HCT116 (cell line): ENCODE data around the gene IRGC. TPM values are rescaled to one million over a fixed set of nuclear protein-coding genes. Genes with fewer than 3 reads are reported as not detected.
A peak's percentile ranks its signal among the peaks of the same experiment; 100 is the strongest.

Source experiments
- ATAC-seq: fragments of 200-7000 bp; cut with Tn5 transposase; 2 replicates; pipeline ENCODE4 v1.9.1; 2020; ENCODE audit warnings: mild to moderate bottlenecking, moderate library complexity
- BruUV-seq: library from RNA; stranded (reverse); fragments of 400-500 nt; replicated peaks from 2 replicates; lab custom pipeline; 2021; lab: Mats Ljungman, UMichigan
- CTCF ChIA-PET: fragments of 300-600 bp; sonication (Branson Sonifier 250); formaldehyde crosslinking; loops from one replicate; lab custom pipeline; 2021; ENCODE audit warnings: antibody characterized with exemption; lab: Charles Lee
- POLR2A ChIA-PET: fragments of 300-600, 350-600 bp; sonication (Branson Sonifier 250); formaldehyde crosslinking; loops from one replicate; lab custom pipeline; 2021; ENCODE audit warnings: antibody characterized with exemption; lab: Charles Lee
- RAD21 ChIA-PET, 2 experiments: fragments of 300-600 bp; sonication (Branson Sonifier 250); formaldehyde crosslinking; loops; one replicate each; lab custom pipeline; 2023; ENCODE audit warnings: low total read pairs in 2 of 2; ENCODE audit not compliant: uncharacterized antibody in 2 of 2, unreplicated experiment in 2 of 2, low non-redundant PET in 1 of 2; lab: Charles Lee
- DNase-seq: peaks from one replicate; pipeline ENCODE4 v3.0.0-alpha.2; 2010; ENCODE audit warnings: low read depth, low spot score
- H2AFZ ChIP-seq: fragments of 200-600 bp; shearing (Covaris generic), sonication (generic); 2 replicates; pipeline ENCODE4 v1.6.1; 2017; ENCODE audit warnings: low read depth, mixed run types, mixed read lengths, antibody characterized with exemption, low read length; ENCODE audit not compliant: poor library complexity, severe bottlenecking
- H3K27ac ChIP-seq: 2 replicates; pipeline ENCODE4 v1.5.1; 2012; ENCODE audit warnings: low read depth, low read length
- H3K27me3 ChIP-seq: fragments of 200-600 bp; sonication (generic); 2 replicates; pipeline ENCODE4 v1.6.1; 2016; ENCODE audit warnings: mixed run types, low read length, mixed read lengths; ENCODE audit not compliant: insufficient read depth
- H3K36me3 ChIP-seq, 2 experiments: fragments of 200-500 bp in 1 of 2; fragments of 200-600 bp in 1 of 2; sonication (Bioruptor generic) in 1 of 2; sonication (generic) in 1 of 2; 2 replicates each; pipeline versions ENCODE4 v1.5.1 to v1.6.1; 2014 to 2016; ENCODE audit warnings: low read length in 2 of 2, inconsistent platforms in 1 of 2, mixed read lengths in 1 of 2, mixed run types in 1 of 2; ENCODE audit not compliant: insufficient read depth in 2 of 2, control insufficient read depth in 1 of 2
- H3K4me1 ChIP-seq, 2 experiments: fragments of 200-600 bp in 1 of 2; sonication (generic) in 1 of 2; 2 replicates each; pipeline versions ENCODE4 v1.5.1 to v1.6.1; 2012 to 2017; ENCODE audit warnings: low read length in 2 of 2, inconsistent platforms in 1 of 2, mild to moderate bottlenecking in 1 of 2, mixed read lengths in 1 of 2, mixed run types in 1 of 2, moderate library complexity in 1 of 2; ENCODE audit not compliant: insufficient read depth in 2 of 2, control insufficient read depth in 1 of 2
- H3K4me2 ChIP-seq: fragments of 200-600 bp; sonication (generic); 2 replicates; pipeline ENCODE4 v1.6.1; 2017; ENCODE audit warnings: mixed run types, low read length, mixed read lengths
- H3K4me3 ChIP-seq, 2 experiments: fragments of 200-600 bp in 1 of 2; sonication (generic) in 1 of 2; replicated peaks in 1 of 2; 2 replicates each; pipeline ENCODE4 v1.5.1; 2011 to 2016; ENCODE audit warnings: low read length in 2 of 2, control low read depth in 1 of 2, low read depth in 1 of 2, mild to moderate bottlenecking in 1 of 2, mixed read lengths in 1 of 2, mixed run types in 1 of 2
- H3K79me2 ChIP-seq: fragments of 200-600 bp; sonication (generic); 2 replicates; pipeline ENCODE4 v1.6.1; 2017; ENCODE audit warnings: mild to moderate bottlenecking, mixed run types, low read length, moderate library complexity, mixed read lengths; ENCODE audit not compliant: insufficient read depth
- H3K9ac ChIP-seq: fragments of 200-600 bp; sonication (generic); 2 replicates; pipeline ENCODE4 v1.6.1; 2016; ENCODE audit warnings: low read length, mixed read lengths
- H3K9me2 ChIP-seq: fragments of 200-600 bp; sonication (generic), shearing (Covaris generic); 2 replicates; pipeline ENCODE4 v1.6.1; 2017; ENCODE audit warnings: mixed run types, mild to moderate bottlenecking, moderate library complexity; ENCODE audit not compliant: insufficient read depth
- H3K9me3 ChIP-seq, 2 experiments: fragments of 200-500 bp in 1 of 2; fragments of 200-600 bp in 1 of 2; sonication (Bioruptor generic) in 1 of 2; sonication (generic) in 1 of 2; 2 replicates each; pipeline ENCODE4 v1.6.1; 2014 to 2017; ENCODE audit warnings: low read length in 2 of 2, mixed read lengths in 2 of 2, inconsistent platforms in 1 of 2, low read depth in 1 of 2, mild to moderate bottlenecking in 1 of 2, mixed run types in 1 of 2, moderate library complexity in 1 of 2; ENCODE audit not compliant: control insufficient read depth in 1 of 2, insufficient read depth in 1 of 2
- H4K20me1 ChIP-seq: fragments of 200-600 bp; sonication (generic), shearing (Covaris generic); 2 replicates; pipeline ENCODE4 v1.6.1; 2017; ENCODE audit warnings: mixed run types, mild to moderate bottlenecking, moderate library complexity; ENCODE audit not compliant: insufficient read depth
- CBX3 ChIP-seq: IDR thresholded peaks from 2 replicates; pipeline ENCODE4 v1.6.1; 2012; ENCODE audit warnings: low read depth
- ELF1 ChIP-seq: IDR thresholded peaks from 2 replicates; pipeline ENCODE4 v1.6.1; 2012; ENCODE audit warnings: low read depth, borderline replicate concordance
- EZH2 ChIP-seq: fragments of 200-600 bp; sonication (generic); IDR thresholded peaks from 2 replicates; pipeline ENCODE4 v1.6.1; 2017; ENCODE audit warnings: antibody characterized with exemption, mixed run types
- EZH2phosphoT487 ChIP-seq: fragments of 200-600 bp; IDR thresholded peaks from 2 replicates; pipeline ENCODE4 v1.6.1; 2018; ENCODE audit warnings: antibody characterized with exemption, borderline replicate concordance
- FOSL1 ChIP-seq: IDR thresholded peaks from 2 replicates; pipeline ENCODE4 v1.6.1; 2012; ENCODE audit warnings: low read depth
- JUND ChIP-seq: IDR thresholded peaks from 2 replicates; pipeline ENCODE4 v1.6.1; 2012
- POLR2A ChIP-seq: IDR thresholded peaks from 2 replicates; pipeline ENCODE4 v1.7.0; 2011; ENCODE audit warnings: borderline replicate concordance; ENCODE audit not compliant: insufficient read depth, insufficient read length; ENCODE audit errors: extremely low read depth
- POLR2AphosphoS5 ChIP-seq: IDR thresholded peaks from 2 replicates; pipeline ENCODE4 v1.6.1; 2011; ENCODE audit warnings: mild to moderate bottlenecking, low read depth, low read length, moderate library complexity
- RAD21 ChIP-seq: IDR thresholded peaks from 2 replicates; pipeline ENCODE4 v1.6.1; 2012; ENCODE audit warnings: low read depth, mild to moderate bottlenecking
- SP1 ChIP-seq: IDR thresholded peaks from 2 replicates; pipeline ENCODE4 v1.6.1; 2012; ENCODE audit warnings: low read depth
- TCF7L2 ChIP-seq: IDR thresholded peaks from 2 replicates; pipeline ENCODE4 v1.7.0; 2011; ENCODE audit warnings: borderline replicate concordance, inconsistent platforms; ENCODE audit not compliant: insufficient read depth, insufficient read length; ENCODE audit errors: extremely low read depth
- YY1 ChIP-seq: IDR thresholded peaks from 2 replicates; pipeline ENCODE4 v1.6.1; 2011; ENCODE audit warnings: low read length, low read depth, moderate library complexity, mild to moderate bottlenecking; ENCODE audit not compliant: insufficient replicate concordance; ENCODE audit errors: extremely low read depth
- ZFX ChIP-seq: fragments of 450-650 bp; IDR thresholded peaks from 2 replicates; pipeline ENCODE4 v1.6.1; 2017
- ZNF274 ChIP-seq: fragments of 200-500 bp; sonication (Bioruptor generic); IDR thresholded peaks from 2 replicates; pipeline ENCODE4 v1.6.1; 2014; ENCODE audit warnings: mild to moderate bottlenecking, low read depth, low read length, inconsistent platforms
- intact Hi-C: fragments of 100-400 bp; cut with micrococcal nuclease; formaldehyde crosslinking; loops from 2 replicates; pipeline ENCODE4 v1.10.0; 2022
- total RNA-seq: library from RNA; stranded (reverse); gene quantifications from one replicate; pipeline ENCODE4 v1.2.1, GENCODE V29; 2021; ENCODE audit not compliant: unreplicated experiment
- TF ChIP-seq, protein P1 (sequence below): IDR thresholded peaks from 2 replicates; pipeline ENCODE4 v1.6.1; 2012; ENCODE audit warnings: low read depth
- TF ChIP-seq, protein P2 (sequence below): IDR thresholded peaks from 2 replicates; pipeline ENCODE4 v1.6.1; 2012
- TF ChIP-seq, protein P3 (sequence below): IDR thresholded peaks from 2 replicates; pipeline ENCODE4 v1.6.1; 2011; ENCODE audit warnings: mild to moderate bottlenecking, low read length, moderate library complexity; ENCODE audit not compliant: insufficient replicate concordance; ENCODE audit errors: extremely low read depth

IRGC gene
- total RNA-seq, 1 experiment from 2014 or later, result not detected

DNA sequence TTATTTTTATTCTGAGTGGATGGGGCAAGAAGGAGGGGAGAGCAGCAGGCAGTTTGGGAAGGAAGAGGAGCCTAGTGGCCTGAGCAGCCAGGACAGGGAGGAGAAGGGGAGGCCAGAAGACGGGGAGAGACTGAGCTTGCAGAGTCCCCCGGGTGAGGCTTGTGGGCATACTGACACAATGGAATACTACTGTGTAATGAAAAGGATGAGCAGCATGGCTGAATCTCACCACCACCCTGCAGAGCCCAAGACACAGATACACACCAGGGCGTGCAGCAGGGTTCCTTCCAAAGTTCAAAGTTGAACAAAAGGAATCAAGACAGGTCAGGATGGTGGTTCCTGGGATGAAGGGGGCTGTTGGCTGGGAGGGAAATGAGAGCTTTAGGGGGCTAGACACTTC is 46.9 kb downstream of the IRGC start:
- RAD21 ChIA-PET, result no interaction called here
- ATAC-seq (no peak), DNase-seq (no peak)
- H3K4me1 ChIP-seq, result peaks cover 88 to 100% of the 10 kb centered on the region in 2 experiments
- no peaks in the 10 kb centered on the region; the same call in 1 of the 2 replicates for H3K79me2 ChIP-seq
- CTCF ChIA-PET, result interaction anchor here (1.5 kb wide), 1 partner anchor 47 kb away, joined by 4 read pairs; no protein-coding TSS in a partner anchor
- peaks cover 2 to 16% of the 10 kb centered on the region in 2 experiments; a peak in 2 of 4 replicates for H3K36me3 ChIP-seq
- no peak overlapping the region for H3K4me3 ChIP-seq
- H3K9me2 ChIP-seq, result no peaks in the 10 kb centered on the region
- no TSS peak for BruUV-seq
- no peaks in the 10 kb centered on the region for H4K20me1 ChIP-seq
- TF ChIP-seq YY1 (no peak), EZH2phosphoT487 (no peak), POLR2AphosphoS5 (no peak), JUND (no peak), FOSL1 (no peak), TCF7L2 (no peak), ZFX (no peak), ELF1 (no peak), POLR2A (no peak), SP1 (no peak), RAD21 (no peak), ZNF274 (no peak), CBX3 (no peak), EZH2 (no peak)
- TF ChIP-seq, protein P1, sequence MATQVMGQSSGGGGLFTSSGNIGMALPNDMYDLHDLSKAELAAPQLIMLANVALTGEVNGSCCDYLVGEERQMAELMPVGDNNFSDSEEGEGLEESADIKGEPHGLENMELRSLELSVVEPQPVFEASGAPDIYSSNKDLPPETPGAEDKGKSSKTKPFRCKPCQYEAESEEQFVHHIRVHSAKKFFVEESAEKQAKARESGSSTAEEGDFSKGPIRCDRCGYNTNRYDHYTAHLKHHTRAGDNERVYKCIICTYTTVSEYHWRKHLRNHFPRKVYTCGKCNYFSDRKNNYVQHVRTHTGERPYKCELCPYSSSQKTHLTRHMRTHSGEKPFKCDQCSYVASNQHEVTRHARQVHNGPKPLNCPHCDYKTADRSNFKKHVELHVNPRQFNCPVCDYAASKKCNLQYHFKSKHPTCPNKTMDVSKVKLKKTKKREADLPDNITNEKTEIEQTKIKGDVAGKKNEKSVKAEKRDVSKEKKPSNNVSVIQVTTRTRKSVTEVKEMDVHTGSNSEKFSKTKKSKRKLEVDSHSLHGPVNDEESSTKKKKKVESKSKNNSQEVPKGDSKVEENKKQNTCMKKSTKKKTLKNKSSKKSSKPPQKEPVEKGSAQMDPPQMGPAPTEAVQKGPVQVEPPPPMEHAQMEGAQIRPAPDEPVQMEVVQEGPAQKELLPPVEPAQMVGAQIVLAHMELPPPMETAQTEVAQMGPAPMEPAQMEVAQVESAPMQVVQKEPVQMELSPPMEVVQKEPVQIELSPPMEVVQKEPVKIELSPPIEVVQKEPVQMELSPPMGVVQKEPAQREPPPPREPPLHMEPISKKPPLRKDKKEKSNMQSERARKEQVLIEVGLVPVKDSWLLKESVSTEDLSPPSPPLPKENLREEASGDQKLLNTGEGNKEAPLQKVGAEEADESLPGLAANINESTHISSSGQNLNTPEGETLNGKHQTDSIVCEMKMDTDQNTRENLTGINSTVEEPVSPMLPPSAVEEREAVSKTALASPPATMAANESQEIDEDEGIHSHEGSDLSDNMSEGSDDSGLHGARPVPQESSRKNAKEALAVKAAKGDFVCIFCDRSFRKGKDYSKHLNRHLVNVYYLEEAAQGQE, result no peak
- TF ChIP-seq, protein P2, sequence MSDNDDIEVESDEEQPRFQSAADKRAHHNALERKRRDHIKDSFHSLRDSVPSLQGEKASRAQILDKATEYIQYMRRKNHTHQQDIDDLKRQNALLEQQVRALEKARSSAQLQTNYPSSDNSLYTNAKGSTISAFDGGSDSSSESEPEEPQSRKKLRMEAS, result no peak
- TF ChIP-seq, protein P3, sequence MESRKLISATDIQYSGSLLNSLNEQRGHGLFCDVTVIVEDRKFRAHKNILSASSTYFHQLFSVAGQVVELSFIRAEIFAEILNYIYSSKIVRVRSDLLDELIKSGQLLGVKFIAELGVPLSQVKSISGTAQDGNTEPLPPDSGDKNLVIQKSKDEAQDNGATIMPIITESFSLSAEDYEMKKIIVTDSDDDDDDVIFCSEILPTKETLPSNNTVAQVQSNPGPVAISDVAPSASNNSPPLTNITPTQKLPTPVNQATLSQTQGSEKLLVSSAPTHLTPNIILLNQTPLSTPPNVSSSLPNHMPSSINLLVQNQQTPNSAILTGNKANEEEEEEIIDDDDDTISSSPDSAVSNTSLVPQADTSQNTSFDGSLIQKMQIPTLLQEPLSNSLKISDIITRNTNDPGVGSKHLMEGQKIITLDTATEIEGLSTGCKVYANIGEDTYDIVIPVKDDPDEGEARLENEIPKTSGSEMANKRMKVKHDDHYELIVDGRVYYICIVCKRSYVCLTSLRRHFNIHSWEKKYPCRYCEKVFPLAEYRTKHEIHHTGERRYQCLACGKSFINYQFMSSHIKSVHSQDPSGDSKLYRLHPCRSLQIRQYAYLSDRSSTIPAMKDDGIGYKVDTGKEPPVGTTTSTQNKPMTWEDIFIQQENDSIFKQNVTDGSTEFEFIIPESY, result no peak
- H3K27me3 ChIP-seq, result no peaks in the 10 kb centered on the region
- H3K9me3 ChIP-seq, result no peaks in the 10 kb centered on the region
- intact Hi-C loops, result no loop called here
- H3K4me2 ChIP-seq, result peak overlapping the region; percentile 74
- no peak overlapping the region for H2AFZ ChIP-seq
- H3K27ac ChIP-seq, result peak overlapping the region; percentile 98
- peak overlapping the region; percentile 62 for H3K9ac ChIP-seq
- POLR2A ChIA-PET, result interaction anchor here (0.6 to 5.4 kb wide), 3 partner anchors 8 to 94 kb away, joined by 4 to 60 read pairs (median 7); partner anchors contain the start of genes KCNN4 and SMG9
